B cell (primary cell): ENCODE data around the gene MYO1C.

Experiments
- CTCF ChIP-seq: fragments of 200-600 bp; IDR thresholded peaks from one replicate; pipeline ENCODE4 v1.8.0; 2022; ENCODE audit warnings: antibody characterized with exemption, mild to moderate bottlenecking
- EZH2 ChIP-seq: IDR thresholded peaks from 2 replicates; pipeline ENCODE4 v1.6.1; 2012; ENCODE audit warnings: borderline replicate concordance, low read depth, mild to moderate bottlenecking, moderate library complexity, low read length; ENCODE audit not compliant: insufficient read depth, poor library complexity, severe bottlenecking

- no peak for TF ChIP-seq CTCF
- TF ChIP-seq EZH2, result no peak
These were observed 2.3 kb upstream of the MYO1C start for GRCh38 chr17:1494736-1495253.
